ENCODE measurements around the gene KIF12. TPM values are rescaled to one million over a fixed set of nuclear protein-coding genes. Genes with fewer than 3 reads are reported as not detected.

KIF12 gene
- total RNA-seq, 2 donors from 2014 or later = not detected

GRCh38 chr9:114105236-114105635, 6.1 kb upstream of the KIF12 start:
- no peaks in the 10 kb centered on the region for H3K4me1 ChIP-seq

DNA sequence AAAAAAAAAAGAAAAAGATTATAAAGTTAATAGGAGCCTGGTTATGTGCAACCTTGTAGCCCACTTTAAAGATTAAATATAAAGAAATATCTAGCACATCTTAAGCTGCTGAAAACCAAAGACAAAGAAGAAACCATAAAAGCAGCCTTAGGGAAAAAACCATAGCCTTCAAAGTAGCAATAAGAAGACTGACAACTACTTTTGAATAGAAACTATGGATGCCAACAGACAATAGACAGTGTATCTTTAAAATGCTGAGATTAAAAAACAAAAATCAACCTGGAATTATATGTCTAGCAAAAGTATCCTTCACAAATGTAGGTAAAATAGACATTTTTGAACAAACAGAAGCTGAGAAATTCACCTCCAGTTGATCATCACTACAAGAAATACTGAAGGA, 3.4 kb upstream of the KIF12 start:
- Histone ChIP-seq H3K27ac (no peak overlapping the region), H3K36me3 (no peaks in the 10 kb centered on the region), H3K4me3 (no peak overlapping the region), H3K27me3 (no peaks in the 10 kb centered on the region), H3K9me3 (no peaks in the 10 kb centered on the region), H3K4me1 (peaks cover 0 to 15% of the 10 kb centered on the region in 2 donors)
- DNase-seq (ENCODE audit: low spot score) = no peak
- TF ChIP-seq, protein P1, sequence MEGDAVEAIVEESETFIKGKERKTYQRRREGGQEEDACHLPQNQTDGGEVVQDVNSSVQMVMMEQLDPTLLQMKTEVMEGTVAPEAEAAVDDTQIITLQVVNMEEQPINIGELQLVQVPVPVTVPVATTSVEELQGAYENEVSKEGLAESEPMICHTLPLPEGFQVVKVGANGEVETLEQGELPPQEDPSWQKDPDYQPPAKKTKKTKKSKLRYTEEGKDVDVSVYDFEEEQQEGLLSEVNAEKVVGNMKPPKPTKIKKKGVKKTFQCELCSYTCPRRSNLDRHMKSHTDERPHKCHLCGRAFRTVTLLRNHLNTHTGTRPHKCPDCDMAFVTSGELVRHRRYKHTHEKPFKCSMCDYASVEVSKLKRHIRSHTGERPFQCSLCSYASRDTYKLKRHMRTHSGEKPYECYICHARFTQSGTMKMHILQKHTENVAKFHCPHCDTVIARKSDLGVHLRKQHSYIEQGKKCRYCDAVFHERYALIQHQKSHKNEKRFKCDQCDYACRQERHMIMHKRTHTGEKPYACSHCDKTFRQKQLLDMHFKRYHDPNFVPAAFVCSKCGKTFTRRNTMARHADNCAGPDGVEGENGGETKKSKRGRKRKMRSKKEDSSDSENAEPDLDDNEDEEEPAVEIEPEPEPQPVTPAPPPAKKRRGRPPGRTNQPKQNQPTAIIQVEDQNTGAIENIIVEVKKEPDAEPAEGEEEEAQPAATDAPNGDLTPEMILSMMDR (IDR thresholded peaks at IDR 0.05) = no peak

More at GRCh38 chr9:114105236-114105635, 6.1 kb upstream of the KIF12 start:
- DNase-seq (ENCODE audit: low spot score) = no peak
- TF ChIP-seq, protein P1 (IDR thresholded peaks at IDR 0.05) = no peak
- no peaks in the 10 kb centered on the region for H3K27me3 ChIP-seq
- H3K27ac ChIP-seq = no peak overlapping the region
- no peak overlapping the region for H3K4me3 ChIP-seq
- no peaks in the 10 kb centered on the region for H3K9me3 ChIP-seq
- H3K36me3 ChIP-seq = no peaks in the 10 kb centered on the region

- H3K27me3 ChIP-seq = no peaks in the 10 kb centered on the region
- no peak for DNase-seq (ENCODE audit: low spot score)
- TF ChIP-seq, protein P1 (IDR thresholded peaks at IDR 0.05) = no peak
Measured at GRCh38 chr9:114100536-114100935, 1.4 kb upstream of the KIF12 start.

GRCh38 chr9:114099669-114100270, 678 bp upstream of the KIF12 start:
- Histone ChIP-seq H3K4me3 (no peak overlapping the region), H3K36me3 (no peaks in the 10 kb centered on the region), H3K4me1 (peaks cover 0 to 16% of the 10 kb centered on the region in 2 donors), H3K27ac (no peak overlapping the region), H3K9me3 (no peaks in the 10 kb centered on the region), H3K27me3 (no peaks in the 10 kb centered on the region)
- DNase-seq (ENCODE audit: low spot score) = no peak
- TF ChIP-seq, protein P1 (IDR thresholded peaks at IDR 0.05) = no peak

More at GRCh38 chr9:114100536-114100935, 1.4 kb upstream of the KIF12 start:
- no peak overlapping the region for H3K4me3 ChIP-seq
- no peak overlapping the region for H3K27ac ChIP-seq
- H3K36me3 ChIP-seq = no peaks in the 10 kb centered on the region
- H3K4me1 ChIP-seq = peaks cover 0 to 16% of the 10 kb centered on the region in 2 donors
- no peaks in the 10 kb centered on the region for H3K9me3 ChIP-seq

GRCh38 chr9:114098021-114098935, 814 bp downstream of the KIF12 start:
- no peaks in the 10 kb centered on the region for H3K27me3 ChIP-seq
- DNase-seq (ENCODE audit: low spot score) = no peak
- TF ChIP-seq, protein P1 (IDR thresholded peaks at IDR 0.05) = no peak

More at GRCh38 chr9:114098021-114098935, 814 bp downstream of the KIF12 start:
- H3K4me1 ChIP-seq = peaks cover 0 to 16% of the 10 kb centered on the region in 2 donors
- H3K9me3 ChIP-seq = no peaks in the 10 kb centered on the region
- H3K36me3 ChIP-seq = no peaks in the 10 kb centered on the region
- peak overlapping the region; percentile 40 to 61 for H3K4me3 ChIP-seq
- H3K27ac ChIP-seq = no peak overlapping the region

All from right atrium auricular region (tissue), 2 donors.